ENCODE data around the gene FILIP1. TPM values are rescaled to one million over a fixed set of nuclear protein-coding genes. Genes with fewer than 3 reads are reported as not detected.

The FILIP1 gene
- total RNA-seq, 1 experiment from 2014 or later, result 2.9 TPM

DNA sequence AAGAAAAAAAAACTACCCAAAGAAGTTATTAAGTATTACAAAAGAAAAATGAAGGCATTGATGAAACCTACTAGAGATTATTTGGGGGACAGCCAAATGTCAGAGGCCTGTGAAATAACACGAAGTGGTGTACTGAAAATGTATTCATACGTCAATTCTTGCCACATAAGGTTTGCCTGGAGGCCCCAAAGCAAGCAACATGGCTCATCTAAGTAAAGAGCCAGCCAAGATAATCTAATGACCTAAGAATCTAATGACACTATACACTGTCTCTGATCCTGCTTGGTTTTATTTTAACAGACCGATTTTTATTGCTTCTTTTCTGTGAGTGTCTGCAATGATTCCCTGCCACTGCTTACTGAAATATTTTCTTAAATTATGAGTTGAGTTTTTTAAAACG is 34.7 kb downstream of the FILIP1 start (continued):
- TF ChIP-seq, protein P1, sequence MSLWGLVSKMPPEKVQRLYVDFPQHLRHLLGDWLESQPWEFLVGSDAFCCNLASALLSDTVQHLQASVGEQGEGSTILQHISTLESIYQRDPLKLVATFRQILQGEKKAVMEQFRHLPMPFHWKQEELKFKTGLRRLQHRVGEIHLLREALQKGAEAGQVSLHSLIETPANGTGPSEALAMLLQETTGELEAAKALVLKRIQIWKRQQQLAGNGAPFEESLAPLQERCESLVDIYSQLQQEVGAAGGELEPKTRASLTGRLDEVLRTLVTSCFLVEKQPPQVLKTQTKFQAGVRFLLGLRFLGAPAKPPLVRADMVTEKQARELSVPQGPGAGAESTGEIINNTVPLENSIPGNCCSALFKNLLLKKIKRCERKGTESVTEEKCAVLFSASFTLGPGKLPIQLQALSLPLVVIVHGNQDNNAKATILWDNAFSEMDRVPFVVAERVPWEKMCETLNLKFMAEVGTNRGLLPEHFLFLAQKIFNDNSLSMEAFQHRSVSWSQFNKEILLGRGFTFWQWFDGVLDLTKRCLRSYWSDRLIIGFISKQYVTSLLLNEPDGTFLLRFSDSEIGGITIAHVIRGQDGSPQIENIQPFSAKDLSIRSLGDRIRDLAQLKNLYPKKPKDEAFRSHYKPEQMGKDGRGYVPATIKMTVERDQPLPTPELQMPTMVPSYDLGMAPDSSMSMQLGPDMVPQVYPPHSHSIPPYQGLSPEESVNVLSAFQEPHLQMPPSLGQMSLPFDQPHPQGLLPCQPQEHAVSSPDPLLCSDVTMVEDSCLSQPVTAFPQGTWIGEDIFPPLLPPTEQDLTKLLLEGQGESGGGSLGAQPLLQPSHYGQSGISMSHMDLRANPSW (CRISPR knock-in tag; conservative IDR thresholded peaks at IDR 0.05; ENCODE audit: low read depth), result no peak
- no peak for TF ChIP-seq GTF2I (CRISPR knock-in tag; conservative IDR thresholded peaks at IDR 0.05)
- no peak for TF ChIP-seq FOXK1 (CRISPR knock-in tag; IDR thresholded peaks at IDR 0.05)

- TF ChIP-seq OVOL2 (CRISPR knock-in tag; IDR thresholded peaks at IDR 0.05; ENCODE audit: borderline replicate concordance) (no peak), MAX (CRISPR knock-in tag; IDR thresholded peaks at IDR 0.05) (no peak), NR1H2 (CRISPR knock-in tag; IDR thresholded peaks at IDR 0.05) (no peak)
- ATAC-seq (no peak), DNase-seq (ENCODE audit: low spot score) (no peak)
- H3K4me3 Mint-ChIP-seq, result no peak overlapping the region
- H3K4me1 Mint-ChIP-seq, result 0 out of 2 replicates have a peak, but pooled peaks cover 4% of the 10 kb centered on the region
- H3K27ac Mint-ChIP-seq, result no peak overlapping the region
- ChIA-PET POLR2A (no interaction called here), CTCF (no interaction called here)
- H3K36me3 Mint-ChIP-seq, result no peaks in the 10 kb centered on the region
- H3K27me3 Mint-ChIP-seq (ENCODE audit: low read depth), result no peaks in the 10 kb centered on the region
- no peaks in the 10 kb centered on the region for H3K9me3 Mint-ChIP-seq
Observed at GRCh38 chr6:75450903-75451302, 42.7 kb downstream of the FILIP1 start.

GRCh38 chr6:75449630-75450206 is 43.9 kb downstream of the FILIP1 start:
- POLR2A ChIA-PET, result no interaction called here
- no peak overlapping the region for H3K27ac Mint-ChIP-seq
- ATAC-seq, result no peak
- CTCF ChIA-PET, result no interaction called here
- H3K36me3 Mint-ChIP-seq, result no peaks in the 10 kb centered on the region
- TF ChIP-seq SMAD3 (CRISPR knock-in tag; IDR thresholded peaks at IDR 0.05; ENCODE audit: borderline replicate concordance), result no peak
- no peak for TF ChIP-seq FOXP1 (CRISPR knock-in tag; IDR thresholded peaks at IDR 0.05; ENCODE audit: borderline replicate concordance)
- no peaks in the 10 kb centered on the region for H3K9me3 Mint-ChIP-seq
- no peak for DNase-seq (ENCODE audit: low spot score)
- H3K4me3 Mint-ChIP-seq, result no peak overlapping the region
- H3K4me1 Mint-ChIP-seq, result 0 out of 2 replicates have a peak, but pooled peaks cover 4% of the 10 kb centered on the region
- no peaks in the 10 kb centered on the region for H3K27me3 Mint-ChIP-seq (ENCODE audit: low read depth)

- Mint-ChIP-seq H3K27ac (no peak overlapping the region), H3K27me3 (ENCODE audit: low read depth) (no peaks in the 10 kb centered on the region), H3K36me3 (peaks cover 3% of the 10 kb centered on the region), H3K9me3 (peaks cover 9% of the 10 kb centered on the region), H3K4me3 (no peak overlapping the region), H3K4me1 (0 out of 2 replicates have a peak, but pooled peaks cover 4% of the 10 kb centered on the region)
- ChIA-PET POLR2A (interaction anchor here (0.6 kb wide), 1 partner anchor 157 kb away, joined by 4 read pairs; no protein-coding TSS in a partner anchor), CTCF (interaction anchor here (2.1 kb wide), 1 partner anchor 78 kb away, joined by 6 read pairs; no protein-coding TSS in a partner anchor)
- TF ChIP-seq FOXK1 (CRISPR knock-in tag; IDR thresholded peaks at IDR 0.05) (no peak), ZNF121 (CRISPR knock-in tag; IDR thresholded peaks at IDR 0.05) (no peak), GTF2I (CRISPR knock-in tag; conservative IDR thresholded peaks at IDR 0.05) (no peak), KAT7 (CRISPR knock-in tag; IDR thresholded peaks at IDR 0.05; ENCODE audit: borderline replicate concordance) (no peak), JUN (CRISPR knock-in tag; IDR thresholded peaks at IDR 0.05) (no peak), FOXJ3 (CRISPR knock-in tag; IDR thresholded peaks at IDR 0.05; ENCODE audit: borderline replicate concordance) (no peak), ZNF138 (CRISPR knock-in tag; conservative IDR thresholded peaks at IDR 0.05) (no peak), GRHL2 (CRISPR knock-in tag; IDR thresholded peaks at IDR 0.05; ENCODE audit: insufficient replicate concordance, severe bottlenecking) (no peak), CREM (CRISPR knock-in tag; IDR thresholded peaks at IDR 0.05) (no peak), MAX (CRISPR knock-in tag; IDR thresholded peaks at IDR 0.05) (no peak), NR2C2 (CRISPR knock-in tag; IDR thresholded peaks at IDR 0.05) (no peak), ZNF317 (CRISPR knock-in tag; IDR thresholded peaks at IDR 0.05; ENCODE audit: borderline replicate concordance, low read depth) (no peak), ZNF512 (CRISPR knock-in tag; IDR thresholded peaks at IDR 0.05; ENCODE audit: borderline replicate concordance) (no peak)
- TF ChIP-seq, protein P2, sequence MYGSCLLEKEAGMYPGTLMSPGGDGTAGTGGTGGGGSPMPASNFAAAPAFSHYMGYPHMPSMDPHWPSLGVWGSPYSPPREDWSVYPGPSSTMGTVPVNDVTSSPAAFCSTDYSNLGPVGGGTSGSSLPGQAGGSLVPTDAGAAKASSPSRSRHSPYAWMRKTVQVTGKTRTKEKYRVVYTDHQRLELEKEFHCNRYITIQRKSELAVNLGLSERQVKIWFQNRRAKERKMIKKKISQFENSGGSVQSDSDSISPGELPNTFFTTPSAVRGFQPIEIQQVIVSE (CRISPR knock-in tag; IDR thresholded peaks at IDR 0.05; ENCODE audit: borderline replicate concordance), result no peak
- ATAC-seq (no peak), DNase-seq (ENCODE audit: low spot score) (no peak)
Observed at GRCh38 chr6:75446241-75446880, 47.2 kb downstream of the FILIP1 start.
